ENCODE results near the gene DNAH3.
"Not testable (repeated sequence)": the region's sequence is repeated elsewhere in the genome, so short reads cannot be mapped to it uniquely, and the experiment has no call there.

Gene DNAH3

DNA sequence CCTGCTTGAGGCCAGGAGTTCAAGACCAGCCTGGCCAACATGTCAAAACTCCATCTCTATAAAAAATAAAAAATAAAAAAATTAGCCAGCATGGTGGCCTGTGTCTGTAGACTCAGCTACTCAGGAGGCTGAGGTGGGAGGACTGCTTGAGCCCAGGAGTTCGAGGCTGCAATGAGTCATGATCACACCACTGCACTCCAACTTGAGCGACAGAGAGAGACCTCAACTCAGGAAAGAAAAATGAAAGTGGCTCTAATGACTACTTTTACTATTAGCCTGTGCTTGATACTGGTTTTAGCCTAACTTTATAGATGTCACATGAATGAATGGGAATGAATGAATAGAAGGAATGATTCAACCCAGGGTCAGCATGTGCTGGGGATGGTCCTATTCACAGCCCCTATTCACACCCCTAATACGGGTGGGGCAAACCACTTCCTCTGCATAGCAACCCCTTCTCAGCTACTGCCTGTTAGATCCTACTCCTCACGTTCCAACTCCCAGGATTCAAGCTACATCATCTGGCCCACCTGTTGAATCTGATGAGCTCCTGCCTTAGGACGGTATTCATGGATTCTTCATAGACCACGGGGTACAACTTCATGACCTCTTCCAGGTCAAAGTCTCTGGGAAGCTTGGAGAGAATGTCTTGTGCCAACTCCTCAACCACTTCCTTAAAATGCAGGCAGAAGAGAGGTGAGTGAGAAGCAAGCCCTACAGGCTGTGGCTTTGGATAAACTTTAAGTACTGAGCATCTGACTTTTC lies 209.6 kb downstream of the DNAH3 start:
- no peak for DNase-seq (ENCODE audit: low read depth in 2 of 2)

DNA sequence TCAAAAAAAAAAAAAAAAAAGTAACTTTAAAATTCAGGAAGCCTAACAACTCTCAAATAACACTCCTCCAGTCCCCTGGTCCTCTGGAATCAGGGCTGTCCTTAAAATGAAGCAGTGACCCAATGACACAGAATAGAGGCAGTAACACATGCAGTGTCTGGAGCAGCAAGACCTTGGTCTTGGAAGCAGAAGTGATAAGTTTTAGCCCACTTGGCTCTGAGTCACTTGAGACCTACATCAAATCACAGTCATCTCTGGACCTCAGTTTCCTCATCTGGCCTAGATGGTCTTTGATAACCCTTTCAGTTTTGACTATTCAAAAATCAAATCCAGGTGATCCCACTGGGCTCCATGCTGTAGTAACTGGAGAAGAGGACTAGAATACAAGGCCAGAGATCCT lies 211.0 kb downstream of the DNAH3 start:
- no peak for DNase-seq (ENCODE audit: low read depth in 2 of 2)

DNA sequence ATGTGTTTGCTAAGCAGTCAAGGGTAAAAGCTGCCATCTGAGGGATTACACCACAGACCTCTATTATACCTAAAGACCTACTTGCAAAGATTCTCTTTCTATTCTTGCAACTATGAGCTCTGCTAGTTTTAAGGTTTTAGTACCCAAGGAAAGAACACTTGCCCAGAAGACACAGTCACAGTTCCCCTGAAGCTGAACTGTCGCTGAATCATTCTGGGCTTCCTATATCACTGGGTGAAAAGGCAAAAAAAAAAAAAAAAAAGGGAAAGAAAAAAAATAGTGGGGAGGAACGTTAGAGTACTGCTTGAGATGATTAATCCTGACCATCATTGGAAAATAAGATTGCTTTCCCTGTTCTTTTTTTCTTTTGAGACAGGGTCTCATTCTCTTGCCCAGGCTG lies 212.2 kb downstream of the DNAH3 start:
- no peak for DNase-seq (ENCODE audit: low read depth in 2 of 2)

DNA sequence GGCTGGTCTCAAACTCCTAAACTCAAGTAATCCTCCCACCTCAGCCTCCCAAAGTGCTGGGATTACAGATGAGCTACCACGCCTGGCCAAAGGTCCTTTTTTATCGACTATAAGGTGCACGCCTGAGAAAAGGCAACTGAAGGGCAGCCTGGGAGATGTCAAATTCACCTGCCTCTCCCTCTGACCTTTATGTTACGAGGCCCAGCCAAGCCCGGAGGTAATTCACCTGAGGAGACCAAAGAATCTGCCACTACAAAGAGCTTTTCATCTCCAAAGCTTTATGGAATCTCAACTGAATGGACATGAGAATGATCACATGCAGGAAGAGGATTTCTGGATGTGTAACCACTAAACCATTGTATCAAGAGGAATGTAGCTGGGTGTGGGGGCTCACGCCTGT lies 212.9 kb downstream of the DNAH3 start:
- DNase-seq (ENCODE audit: low read depth in 2 of 2) = no peak

GRCh38 chr16:20933589-20933988 lies 217.1 kb downstream of the DNAH3 start:
- DNase-seq (ENCODE audit: low read depth in 2 of 2) = no peak

GRCh38 chr16:20931066-20931600 lies 219.5 kb downstream of the DNAH3 start:
- no peak for DNase-seq (ENCODE audit: low read depth in 2 of 2)

GRCh38 chr16:20930365-20930690 lies 220.3 kb downstream of the DNAH3 start:
- no peak for DNase-seq (ENCODE audit: low read depth in 2 of 2)

DNA sequence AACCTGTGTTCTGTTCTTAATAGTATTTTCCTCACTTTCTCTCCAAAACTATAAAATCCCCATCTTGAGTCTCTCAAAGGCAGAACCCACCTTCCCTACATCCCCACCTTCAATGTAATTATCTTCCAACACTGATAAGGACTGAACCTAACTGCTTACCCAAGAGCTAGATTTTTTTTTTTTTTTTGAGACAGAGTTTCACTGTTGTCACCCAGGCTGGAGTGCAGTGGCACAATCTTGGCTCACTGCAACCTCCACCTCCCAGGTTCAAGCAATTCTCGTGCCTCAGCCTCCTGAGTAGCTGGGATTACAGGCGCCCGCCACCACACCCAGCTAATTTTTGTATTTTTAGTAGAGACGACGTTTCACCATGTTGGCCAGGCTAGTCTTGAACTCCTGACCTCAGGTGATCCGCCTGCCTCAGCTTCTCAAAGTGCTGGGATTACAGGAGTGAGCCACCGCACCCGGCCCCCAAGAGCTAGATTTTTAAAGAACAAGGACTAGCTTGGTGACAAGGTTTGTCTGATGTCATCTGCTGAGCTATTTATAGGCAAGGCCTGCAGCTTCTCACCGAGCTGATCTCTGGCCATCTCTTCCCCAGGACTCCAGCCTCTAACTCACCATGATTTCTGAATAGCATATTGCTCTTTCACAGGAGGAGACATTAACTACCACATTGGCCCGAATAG lies 220.8 kb downstream of the DNAH3 start:
- DNase-seq (ENCODE audit: low read depth in 2 of 2) = not testable (repeated sequence)

- DNase-seq (ENCODE audit: low read depth in 2 of 2) = no peak
These were observed 221.8 kb downstream of the DNAH3 start for GRCh38 chr16:20928774-20929411.

- DNase-seq (ENCODE audit: low read depth in 2 of 2) = no peak
These were observed 224.9 kb downstream of the DNAH3 start for GRCh38 chr16:20925751-20926150.

GRCh38 chr16:20923876-20924275 lies 226.8 kb downstream of the DNAH3 start:
- DNase-seq (ENCODE audit: low read depth in 2 of 2) = no peak

DNA sequence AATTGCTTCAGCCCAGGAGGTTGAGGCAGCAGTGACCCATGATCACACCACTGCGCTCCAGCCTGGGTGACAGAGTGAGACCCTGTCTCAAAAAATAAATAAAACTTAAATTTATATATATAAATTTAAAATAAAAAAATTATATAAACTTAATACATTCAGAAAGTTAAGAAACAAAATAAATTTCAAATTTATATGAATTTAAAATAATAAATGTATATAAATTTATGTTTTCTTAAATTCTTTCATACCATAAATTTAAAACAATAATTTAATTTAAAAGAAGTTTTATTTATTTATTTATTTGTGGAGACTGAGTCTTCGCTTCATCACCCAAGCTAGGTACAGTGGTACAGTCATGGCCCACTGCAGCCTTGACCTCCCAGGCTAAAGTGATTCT lies 229.8 kb downstream of the DNAH3 start:
- DNase-seq (ENCODE audit: low read depth in 2 of 2) = no peak

DNA sequence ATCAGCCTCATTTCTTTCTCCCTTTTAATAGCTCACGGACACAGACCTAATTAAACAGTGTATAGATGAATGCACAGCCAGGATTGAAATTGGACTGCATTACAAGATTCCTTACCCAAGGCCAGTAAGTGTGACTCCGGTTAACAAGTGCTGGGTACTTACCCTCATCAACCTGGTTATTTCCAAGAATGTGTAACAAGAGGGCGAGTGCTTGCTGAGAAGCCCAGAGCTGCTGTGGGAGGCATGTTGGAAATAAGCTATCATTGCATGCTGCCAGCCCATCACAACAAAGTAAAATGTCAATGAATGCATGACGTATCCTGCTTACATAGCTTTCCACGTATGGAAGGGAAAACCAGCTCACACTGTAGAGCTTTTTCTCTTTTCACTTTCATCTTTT lies 230.6 kb downstream of the DNAH3 start:
- no peak for DNase-seq (ENCODE audit: low read depth in 2 of 2)

GRCh38 chr16:20918486-20919239 lies 232.0 kb downstream of the DNAH3 start:
- DNase-seq (ENCODE audit: low read depth in 2 of 2) = no peak

GRCh38 chr16:20916942-20917341 lies 233.7 kb downstream of the DNAH3 start:
- no peak for DNase-seq (ENCODE audit: low read depth in 2 of 2)

DNA sequence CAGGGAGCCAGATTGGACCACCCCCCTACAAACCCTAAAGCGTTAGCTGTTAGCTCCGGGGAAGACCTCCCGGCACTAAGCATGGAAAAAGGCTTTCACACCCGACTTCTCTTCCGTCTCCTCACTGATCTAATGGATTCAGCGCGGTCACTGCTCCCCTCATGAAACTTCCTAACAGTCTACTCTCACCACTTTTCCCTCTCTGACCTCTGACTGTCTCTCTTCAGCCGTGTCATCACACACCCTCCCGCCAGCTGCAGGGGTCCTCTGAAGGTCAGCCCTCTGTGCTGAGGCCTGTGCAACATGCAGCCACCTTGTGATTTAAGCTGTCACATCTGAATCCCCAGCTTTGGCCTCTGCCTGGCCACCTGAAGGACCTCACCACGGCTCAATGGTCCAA lies 234.4 kb downstream of the DNAH3 start:
- DNase-seq (ENCODE audit: low read depth in 2 of 2) = no peak

- no peak for DNase-seq (ENCODE audit: low read depth in 2 of 2)
These were observed 239.3 kb downstream of the DNAH3 start for GRCh38 chr16:20911361-20911760.

GRCh38 chr16:20910781-20911321 lies 239.8 kb downstream of the DNAH3 start:
- DNase-seq (ENCODE audit: low read depth in 2 of 2) = no peak

DNA sequence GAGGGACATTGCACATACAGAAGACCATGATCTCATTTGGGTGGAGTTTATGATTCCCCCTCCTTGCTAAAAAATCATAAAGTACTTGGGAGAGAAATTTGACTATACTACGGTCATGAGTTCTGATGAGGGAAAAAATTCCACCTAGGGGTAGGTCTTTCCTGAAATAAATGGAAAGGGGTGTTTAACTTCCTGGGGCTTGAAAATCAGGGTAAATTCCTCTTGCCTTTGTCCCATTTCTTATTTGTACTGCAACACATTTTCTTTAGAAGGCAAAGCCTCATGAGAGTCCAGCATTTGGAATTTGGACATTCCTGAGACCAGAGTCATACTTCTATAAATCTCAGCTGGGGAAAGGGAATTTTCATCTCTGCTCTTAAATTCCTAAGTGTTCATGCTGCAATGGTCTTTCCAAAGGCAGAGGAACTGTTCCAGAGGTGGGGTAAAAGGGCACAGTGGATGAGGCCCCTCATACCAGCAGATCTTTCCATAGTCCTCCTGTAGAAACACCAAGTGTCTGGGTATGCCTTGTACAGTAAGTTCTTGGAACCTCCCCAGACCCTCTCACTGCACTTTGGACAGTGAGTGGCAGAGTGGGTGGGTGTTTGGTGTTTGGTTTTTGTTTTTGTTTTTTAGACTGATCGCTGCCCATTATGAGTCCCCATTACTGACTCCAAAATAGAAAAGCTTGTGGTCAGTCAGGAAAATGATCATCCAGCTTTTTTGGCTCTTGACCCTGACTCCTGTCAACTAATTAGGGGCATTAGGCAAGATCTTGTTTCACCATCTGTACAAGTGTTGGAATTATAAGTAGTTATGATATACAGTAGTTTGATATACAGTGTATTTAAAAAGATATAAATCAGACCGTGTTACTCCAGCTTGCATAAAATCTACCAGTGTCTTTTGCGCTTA lies 244.0 kb downstream of the DNAH3 start:
- DNase-seq (ENCODE audit: low read depth in 2 of 2) = no peak

DNA sequence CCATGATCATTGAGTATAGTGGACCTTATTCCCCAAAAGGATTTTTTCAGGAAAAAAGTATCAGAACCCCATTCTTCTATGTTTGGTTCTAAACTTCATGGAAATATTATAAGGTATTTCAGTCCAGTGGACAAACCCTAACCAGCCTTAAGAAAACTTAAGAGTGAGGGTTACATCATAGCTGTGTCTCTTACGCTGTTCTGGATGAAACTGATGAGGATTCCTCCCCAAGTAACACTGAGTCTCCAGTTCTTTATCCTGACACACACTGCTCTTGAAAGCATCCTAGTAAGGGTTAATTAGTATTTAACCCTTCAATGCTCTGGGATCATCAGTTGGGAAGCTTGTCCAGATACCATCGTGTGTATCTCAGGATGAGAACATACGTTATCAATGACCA lies 245.1 kb downstream of the DNAH3 start:
- no peak for DNase-seq (ENCODE audit: low read depth in 2 of 2)

Data from stimulated activated CD4-positive, alpha-beta T cell treated with anti-CD3 and anti-CD28 coated beads, Interleukin-4, amount 100 ng/mL, for 48 hours (primary cell).